GM10248 (cell line): ENCODE measurements around the gene FADS6.

Source experiments
- CTCF ChIA-PET: fragments of 300-600 bp; sonication (Branson Sonifier 250); formaldehyde crosslinking; extraction: SDS; loops from one replicate; lab custom pipeline; 2021; ENCODE audit warnings: antibody characterized with exemption; lab: Yijun Ruan, JAX
- POLR2A ChIA-PET: fragments of 350-650 bp; sonication (Branson Sonifier 250); formaldehyde crosslinking; extraction: SDS; loops from one replicate; lab custom pipeline; 2020; ENCODE audit warnings: antibody characterized with exemption; lab: Yijun Ruan, JAX
- DNase-seq: peaks from one replicate; pipeline ENCODE4 v3.0.0; 2012; ENCODE audit errors: extremely low spot score
- CTCF ChIP-seq: IDR thresholded peaks from 2 replicates; pipeline ENCODE4 v1.5.1; 2012; ENCODE audit warnings: mild to moderate bottlenecking, low read depth; ENCODE audit errors: extremely low read depth, missing control alignments, control extremely low read depth

FADS6 gene

GRCh38 chr17:74839990-74840852 lies 53.2 kb downstream of the FADS6 start:
- TF ChIP-seq CTCF = no peak
- ChIA-PET POLR2A (interaction anchor here (0.6 to 1.4 kb wide), 2 partner anchors 33 to 145 kb away, joined by 4 read pairs; partner anchors contain the start of gene FDXR), CTCF (interaction anchor here (0.9 to 4.9 kb wide), 8 partner anchors 13 to 183 kb away, joined by 3 to 18 read pairs (median 4); no protein-coding TSS in a partner anchor)
- DNase-seq = no peak

- no peak for TF ChIP-seq CTCF
- CTCF ChIA-PET = interaction anchor here (0.9 to 4.9 kb wide), 7 partner anchors 9 to 181 kb away, joined by 3 to 18 read pairs (median 5); no protein-coding TSS in a partner anchor
- POLR2A ChIA-PET = no interaction called here
- no peak for DNase-seq
Observed at GRCh38 chr17:74838274-74838673, 55.2 kb downstream of the FADS6 start.

GRCh38 chr17:74836691-74837467 lies 56.6 kb downstream of the FADS6 start:
- CTCF ChIA-PET = interaction anchor here (4.9 kb wide), 1 partner anchor 45 kb away, joined by 18 read pairs; no protein-coding TSS in a partner anchor
- DNase-seq = no peak
- TF ChIP-seq CTCF = no peak
- POLR2A ChIA-PET = no interaction called here

- CTCF ChIA-PET = no interaction called here
- no peak for TF ChIP-seq CTCF
- POLR2A ChIA-PET = no interaction called here
- DNase-seq = no peak
Observed at GRCh38 chr17:74836191-74836590, 57.2 kb downstream of the FADS6 start.

GRCh38 chr17:74833501-74834377 lies 59.7 kb downstream of the FADS6 start:
- TF ChIP-seq CTCF = no peak
- ChIA-PET CTCF (interaction anchor here (1.1 to 5.3 kb wide), 6 partner anchors 9 to 127 kb away, joined by 3 to 18 read pairs (median 8); partner anchors contain the start of gene RAB37), POLR2A (no interaction called here)
- DNase-seq = peak; percentile 76
